GM23248 (cell line): ENCODE data around the gene GOLT1B. TPM values are rescaled to one million over a fixed set of nuclear protein-coding genes. Genes with fewer than 3 reads are reported as not detected.

ENCODE experiments used
- DNase-seq: peaks from one replicate; pipeline ENCODE4 v3.0.0-alpha.2; 2015
- H2AFZ ChIP-seq: fragments of 200-600 bp; sonication (generic); 2 replicates; pipeline ENCODE4 v1.6.1; 2016; ENCODE audit warnings: antibody characterized with exemption
- H3F3A ChIP-seq: fragments of 200-600 bp; sonication (generic); 2 replicates; pipeline ENCODE4 v1.6.1; 2016; ENCODE audit warnings: mild to moderate bottlenecking, antibody characterized with exemption, mixed run types; ENCODE audit not compliant: insufficient read depth
- H3K27ac ChIP-seq: fragments of 200-600 bp; sonication (generic); 2 replicates; pipeline ENCODE4 v1.5.1; 2016; ENCODE audit warnings: mild to moderate bottlenecking
- H3K27me3 ChIP-seq: fragments of 200-600 bp; sonication (generic); replicated peaks from 2 replicates; pipeline ENCODE4 v1.6.1; 2016; ENCODE audit warnings: mild to moderate bottlenecking; ENCODE audit not compliant: insufficient read depth
- H3K36me3 ChIP-seq: fragments of 200-600 bp; sonication (generic); 2 replicates; pipeline ENCODE4 v1.6.1; 2016; ENCODE audit warnings: low read depth, mild to moderate bottlenecking
- H3K4me1 ChIP-seq: fragments of 200-600 bp; sonication (generic); 2 replicates; pipeline ENCODE4 v1.6.1; 2016; ENCODE audit warnings: mild to moderate bottlenecking; ENCODE audit not compliant: insufficient read depth
- H3K4me2 ChIP-seq: fragments of 200-600 bp; sonication (generic); one replicate; pipeline ENCODE4 v1.6.1; 2016; ENCODE audit warnings: mild to moderate bottlenecking; ENCODE audit not compliant: unreplicated experiment
- H3K4me3 ChIP-seq: fragments of 200-600 bp; sonication (generic); 2 replicates; pipeline ENCODE4 v1.5.1; 2016; ENCODE audit warnings: mild to moderate bottlenecking
- H3K79me2 ChIP-seq: fragments of 200-600 bp; sonication (generic); 2 replicates; pipeline ENCODE4 v1.6.1; 2016; ENCODE audit warnings: mild to moderate bottlenecking; ENCODE audit not compliant: insufficient read depth
- H3K9ac ChIP-seq: fragments of 200-600 bp; sonication (generic); 2 replicates; pipeline ENCODE4 v1.6.1; 2016; ENCODE audit warnings: mild to moderate bottlenecking
- H3K9me2 ChIP-seq: fragments of 200-600 bp; sonication (generic); 2 replicates; pipeline ENCODE4 v1.6.1; 2016; ENCODE audit warnings: mixed run types, mild to moderate bottlenecking, moderate library complexity; ENCODE audit not compliant: insufficient read depth
- H3K9me3 ChIP-seq: fragments of 200-600 bp; sonication (generic); one replicate; pipeline ENCODE4 v1.6.1; 2017; ENCODE audit warnings: low read depth
- H4K20me1 ChIP-seq: fragments of 200-600 bp; sonication (generic); 2 replicates; pipeline ENCODE4 v1.6.0; 2016; ENCODE audit not compliant: insufficient read depth
- EZH2 ChIP-seq: fragments of 200-600 bp; sonication (generic); IDR thresholded peaks from 2 replicates; pipeline ENCODE4 v1.6.1; 2018; ENCODE audit warnings: antibody characterized with exemption, mild to moderate bottlenecking; ENCODE audit not compliant: insufficient read depth, poor library complexity, severe bottlenecking
- EZH2phosphoT487 ChIP-seq: fragments of 200-600 bp; sonication (generic); IDR thresholded peaks from 2 replicates; pipeline ENCODE4 v1.6.1; 2018; ENCODE audit warnings: antibody characterized with exemption, moderate library complexity, mild to moderate bottlenecking, low read depth; ENCODE audit not compliant: insufficient read depth
- WGBS, 2 experiments: methylation state at CpG; one replicate each; pipeline ENCODE4 v1.1.6; 2015 to 2017; ENCODE audit warnings: low lambda C conversion rate in 2 of 2, low coverage in 1 of 2; ENCODE audit errors: missing lambda C conversion rate in 2 of 2; 5-methylcytosine and 5-hydroxymethylcytosine counted together
- in situ Hi-C: fragments of 300-500 bp; cut with MboI; formaldehyde crosslinking; loops from 2 replicates; pipeline ENCODE4 v1.15.0; 2020
- polyA plus RNA-seq: library from polyadenylated mRNA; unstranded; fragments of >200 nt; fragmentation: Nextera tagmentation; extraction: Ambion mirVana; gene quantifications from 2 replicates; pipeline ENCODE4 v1.2.1, GENCODE V29; 2016
- total RNA-seq: library from RNA; depleted of rRNA; stranded (reverse); fragments of >200 nt; shearing (Covaris generic); gene quantifications from 2 replicates; pipeline ENCODE4 v1.2.3, GENCODE V29; 2014

The GOLT1B gene
- total and polyA plus RNA-seq, 2 experiments from 2014 or later, result 73.0 to 105 TPM

- WGBS, 2 experiments, result 23 to 34% methylated on average over 4 of the region's 4 CpGs
Measured at GRCh38 chr12:21551841-21552465, 50.4 kb downstream of the GOLT1B start.

GRCh38 chr12:21552635-21553328, 51.2 kb downstream of the GOLT1B start:
- Histone ChIP-seq H3K4me3 (no peak overlapping the region), H3K4me2 (no peak overlapping the region), H3K27ac (no peak overlapping the region), H3F3A (no peaks in the 10 kb centered on the region), H3K9me3 (no peaks in the 10 kb centered on the region), H3K4me1 (no peaks in the 10 kb centered on the region), H2AFZ (no peak overlapping the region), H4K20me1 (no peaks in the 10 kb centered on the region), H3K27me3 (no peaks in the 10 kb centered on the region), H3K36me3 (no peaks in the 10 kb centered on the region), H3K79me2 (no peaks in the 10 kb centered on the region), H3K9me2 (no peaks in the 10 kb centered on the region), H3K9ac (no peak overlapping the region)
- WGBS, 2 experiments, result 61 to 63% methylated on average over 6 of the region's 6 CpGs
- in situ Hi-C loops, result no loop called here
- TF ChIP-seq EZH2phosphoT487 (no peak), EZH2 (no peak)
- DNase-seq, result no peak

More at GRCh38 chr12:21551841-21552465, 50.4 kb downstream of the GOLT1B start:
- no peaks in the 10 kb centered on the region for H4K20me1 ChIP-seq
- H3K4me2 ChIP-seq, result no peak overlapping the region
- TF ChIP-seq EZH2phosphoT487, result no peak
- H3K36me3 ChIP-seq, result no peaks in the 10 kb centered on the region
- no peak overlapping the region for H3K4me3 ChIP-seq
- no peak for DNase-seq
- in situ Hi-C loops, result no loop called here
- no peaks in the 10 kb centered on the region for H3F3A ChIP-seq
- H3K9ac ChIP-seq, result no peak overlapping the region
- no peaks in the 10 kb centered on the region for H3K9me3 ChIP-seq
- H3K27ac ChIP-seq, result no peak overlapping the region
- no peaks in the 10 kb centered on the region for H3K9me2 ChIP-seq
- no peaks in the 10 kb centered on the region for H3K27me3 ChIP-seq
- H2AFZ ChIP-seq, result 0 out of 2 replicates have a peak overlapping the region, but pooled peaks have one; percentile 12
- no peaks in the 10 kb centered on the region for H3K79me2 ChIP-seq
- no peaks in the 10 kb centered on the region for H3K4me1 ChIP-seq

- DNase-seq, result no peak
Measured at GRCh38 chr12:21553329-21553675, 51.7 kb downstream of the GOLT1B start.

GRCh38 chr12:21558100-21558679, 56.6 kb downstream of the GOLT1B start:
- Histone ChIP-seq H3K9me3 (no peaks in the 10 kb centered on the region), H3K79me2 (no peaks in the 10 kb centered on the region), H2AFZ (no peak overlapping the region), H3K27me3 (no peaks in the 10 kb centered on the region), H4K20me1 (no peaks in the 10 kb centered on the region), H3F3A (peaks cover 20% of the 10 kb centered on the region), H3K27ac (no peak overlapping the region), H3K9ac (no peak overlapping the region), H3K4me2 (no peak overlapping the region), H3K36me3 (no peaks in the 10 kb centered on the region), H3K9me2 (no peaks in the 10 kb centered on the region; the same call in 1 of the 2 replicates), H3K4me3 (no peak overlapping the region), H3K4me1 (peaks cover 14% of the 10 kb centered on the region)
- no peak for DNase-seq
- no peak for TF ChIP-seq EZH2phosphoT487
- in situ Hi-C loops, result no loop called here
- WGBS, 2 experiments, result 79 to 81% methylated on average over 9 of the region's 9 CpGs

More at GRCh38 chr12:21553329-21553675, 51.7 kb downstream of the GOLT1B start:
- H3K9me2 ChIP-seq, result no peaks in the 10 kb centered on the region
- no peak overlapping the region for H3K4me3 ChIP-seq
- no peak overlapping the region for H3K9ac ChIP-seq
- no peak overlapping the region for H3K4me2 ChIP-seq
- in situ Hi-C loops, result no loop called here
- no peak overlapping the region for H3K27ac ChIP-seq
- H3K9me3 ChIP-seq, result no peaks in the 10 kb centered on the region
- no peaks in the 10 kb centered on the region for H4K20me1 ChIP-seq
- no peaks in the 10 kb centered on the region for H3K4me1 ChIP-seq
- no peaks in the 10 kb centered on the region for H3F3A ChIP-seq
- no peaks in the 10 kb centered on the region for H3K36me3 ChIP-seq
- no peaks in the 10 kb centered on the region for H3K79me2 ChIP-seq
- H2AFZ ChIP-seq, result no peak overlapping the region
- H3K27me3 ChIP-seq, result no peaks in the 10 kb centered on the region
- TF ChIP-seq EZH2, result no peak
- no peak for TF ChIP-seq EZH2phosphoT487
